Measurements from ENCODE around the gene STPG4. TPM values are rescaled to one million over a fixed set of nuclear protein-coding genes. Genes with fewer than 3 reads are reported as not detected.

The STPG4 gene
- total RNA-seq, 1 experiment from 2014 or later = 0.13 TPM

DNA sequence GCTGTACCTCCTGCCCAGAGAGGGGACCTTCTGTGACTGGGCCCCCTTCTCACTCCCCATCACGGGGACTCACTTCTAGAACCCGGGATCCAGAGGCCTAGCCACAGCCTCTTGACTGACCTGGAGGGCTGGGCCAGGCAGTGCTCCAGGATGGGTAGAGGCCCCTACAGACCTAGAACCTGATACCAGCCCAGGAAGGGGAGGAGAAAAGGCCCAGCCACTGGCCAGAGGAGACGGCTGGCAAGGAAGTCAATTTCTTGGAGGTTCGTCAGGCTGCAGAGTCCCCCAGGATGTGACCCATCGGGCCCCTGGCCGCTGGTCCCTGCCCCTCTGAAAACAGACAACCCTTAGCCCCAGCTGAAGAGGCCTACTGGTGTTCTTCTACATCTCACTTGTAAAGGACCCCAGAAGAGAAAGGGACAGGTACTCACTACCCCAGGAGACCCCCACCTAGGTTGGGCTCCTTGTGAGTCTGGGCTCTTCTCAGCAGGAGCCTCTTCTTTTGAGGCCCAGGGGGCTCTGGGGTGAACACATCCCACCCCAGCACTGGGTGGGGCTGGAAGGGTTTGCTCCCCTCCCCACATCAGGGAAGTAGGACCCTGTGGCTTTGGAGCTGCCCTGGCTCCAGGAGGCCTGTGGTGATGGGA lies 86.0 kb downstream of the STPG4 start:
- no peaks in the 10 kb centered on the region for H3K79me2 ChIP-seq (ENCODE audit: insufficient read depth, low read length)
- no peak overlapping the region for H3K4me2 ChIP-seq (ENCODE audit: insufficient read depth, insufficient read length, low read length)

More for the DNA sequence above, 86.0 kb downstream of the STPG4 start:
- no peaks in the 10 kb centered on the region for H3K9me3 Mint-ChIP-seq
- H3K27me3 Mint-ChIP-seq (ENCODE audit: low read depth) = no peaks in the 10 kb centered on the region
- Histone ChIP-seq H3K56ac (ENCODE audit: insufficient read length, low read depth, low read length) (no peak overlapping the region), H4K8ac (replicated peaks; ENCODE audit: insufficient read length, low read depth, low read length) (no peak overlapping the region), H3K18ac (ENCODE audit: insufficient read length, low read depth, low read length) (peak overlapping the region; percentile 21), H2BK20ac (ENCODE audit: low read depth, low read length, poor library complexity, severe bottlenecking) (no peak overlapping the region), H4K5ac (ENCODE audit: insufficient read length, low read depth, low read length) (no peak overlapping the region), H3K79me1 (ENCODE audit: insufficient read depth, low read depth, low read length, poor library complexity, severe bottlenecking) (no peaks in the 10 kb centered on the region), H2BK120ac (ENCODE audit: low read depth, low read length, poor library complexity, severe bottlenecking) (no peak overlapping the region), H4K91ac (ENCODE audit: insufficient read length, low read depth, low read length) (no peak overlapping the region), H3K9ac (ENCODE audit: extremely low read depth, insufficient read length, low read length) (no peak overlapping the region), H4K20me1 (ENCODE audit: control insufficient read depth, insufficient read depth, insufficient read length) (no peaks in the 10 kb centered on the region), H3K14ac (ENCODE audit: insufficient read depth, low read length) (peak overlapping the region; percentile 50; the same call in 1 of the 2 replicates), H2BK12ac (ENCODE audit: insufficient read length, low read depth, low read length) (peak overlapping the region; percentile 65), H3K4me1 (ENCODE audit: insufficient read depth, low read length) (peaks cover 12% of the 10 kb centered on the region; the same call in 1 of the 2 replicates), H2AK5ac (ENCODE audit: insufficient read length, low read length) (no peak overlapping the region), H3T11ph (ENCODE audit: low read length) (no peak overlapping the region), H2BK15ac (ENCODE audit: low read depth, low read length) (no peak overlapping the region), H3K27ac (ENCODE audit: insufficient read length, low read depth, low read length) (no peak overlapping the region), H3K27me3 (ENCODE audit: insufficient read depth, low read length) (no peaks in the 10 kb centered on the region), H2BK5ac (ENCODE audit: insufficient read length, low read length) (no peak overlapping the region), H3K9me3 (ENCODE audit: control insufficient read depth, low read depth, low read length) (no peaks in the 10 kb centered on the region), H3K4ac (ENCODE audit: low read depth, low read length) (no peak overlapping the region), H2AFZ (ENCODE audit: low read length) (no peak overlapping the region), H3K23me2 (ENCODE audit: insufficient read length, low read depth, low read length, poor library complexity, severe bottlenecking) (no peaks in the 10 kb centered on the region), H3K23ac (ENCODE audit: insufficient read length, low read depth, low read length) (no peak overlapping the region)
- H3K4me3 Mint-ChIP-seq = no peak overlapping the region
- peaks cover 49 to 66% of the 10 kb centered on the region in 2 experiments for H3K4me1 Mint-ChIP-seq
- TF ChIP-seq, protein P1, sequence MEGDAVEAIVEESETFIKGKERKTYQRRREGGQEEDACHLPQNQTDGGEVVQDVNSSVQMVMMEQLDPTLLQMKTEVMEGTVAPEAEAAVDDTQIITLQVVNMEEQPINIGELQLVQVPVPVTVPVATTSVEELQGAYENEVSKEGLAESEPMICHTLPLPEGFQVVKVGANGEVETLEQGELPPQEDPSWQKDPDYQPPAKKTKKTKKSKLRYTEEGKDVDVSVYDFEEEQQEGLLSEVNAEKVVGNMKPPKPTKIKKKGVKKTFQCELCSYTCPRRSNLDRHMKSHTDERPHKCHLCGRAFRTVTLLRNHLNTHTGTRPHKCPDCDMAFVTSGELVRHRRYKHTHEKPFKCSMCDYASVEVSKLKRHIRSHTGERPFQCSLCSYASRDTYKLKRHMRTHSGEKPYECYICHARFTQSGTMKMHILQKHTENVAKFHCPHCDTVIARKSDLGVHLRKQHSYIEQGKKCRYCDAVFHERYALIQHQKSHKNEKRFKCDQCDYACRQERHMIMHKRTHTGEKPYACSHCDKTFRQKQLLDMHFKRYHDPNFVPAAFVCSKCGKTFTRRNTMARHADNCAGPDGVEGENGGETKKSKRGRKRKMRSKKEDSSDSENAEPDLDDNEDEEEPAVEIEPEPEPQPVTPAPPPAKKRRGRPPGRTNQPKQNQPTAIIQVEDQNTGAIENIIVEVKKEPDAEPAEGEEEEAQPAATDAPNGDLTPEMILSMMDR (conservative IDR thresholded peaks at IDR 0.05) = no peak
- WGBS (ENCODE audit: extremely low coverage, insufficient read length, low lambda C conversion rate) = no CpG with 5 or more reads among the region's 6 CpGs
- peak overlapping the region in 1 of 3 experiments; percentile 55; a peak in 2 of 7 replicates for H3K27ac Mint-ChIP-seq
- no peak for DNase-seq
- H3K36me3 Mint-ChIP-seq (ENCODE audit: insufficient read depth in 1 of 3, low read depth in 3 of 3) = peaks cover 0 to 3% (median 0%) of the 10 kb centered on the region in 3 experiments; a peak in 3 of 7 replicates
